Loucy (cell line): ENCODE data around the gene KLK3.

ENCODE experiments used
- H2AFZ ChIP-seq: fragments of 200-600 bp; sonication (generic); 2 replicates; pipeline ENCODE4 v1.6.0; 2016; ENCODE audit warnings: antibody characterized with exemption, mild to moderate bottlenecking, low read length, moderate library complexity
- H3F3A ChIP-seq: fragments of 200-600 bp; 2 replicates; pipeline ENCODE4 v1.6.0; 2016; ENCODE audit warnings: antibody characterized with exemption, low read depth, mild to moderate bottlenecking
- H3K27me3 ChIP-seq: fragments of 200-600 bp; sonication (generic); 2 replicates; pipeline ENCODE4 v1.6.1; 2014; ENCODE audit warnings: low read length, mild to moderate bottlenecking; ENCODE audit not compliant: insufficient read depth, poor library complexity, severe bottlenecking
- H3K36me3 ChIP-seq: fragments of 200-600 bp; sonication (generic); 2 replicates; pipeline ENCODE4 v1.6.1; 2016; ENCODE audit warnings: low read length; ENCODE audit not compliant: insufficient read depth
- H3K4me1 ChIP-seq: fragments of 200-600 bp; sonication (generic); 2 replicates; pipeline ENCODE4 v1.5.1; 2014; ENCODE audit warnings: low read length, mild to moderate bottlenecking; ENCODE audit not compliant: insufficient read depth, poor library complexity, severe bottlenecking
- H3K4me2 ChIP-seq: fragments of 200-600 bp; sonication (generic); 2 replicates; pipeline ENCODE4 v1.6.0; 2014; ENCODE audit warnings: antibody characterized with exemption, low read length, low read depth, mild to moderate bottlenecking; ENCODE audit not compliant: poor library complexity, severe bottlenecking
- H3K4me3 ChIP-seq: fragments of 200-600 bp; sonication (generic); 2 replicates; pipeline ENCODE4 v1.5.1; 2014; ENCODE audit warnings: low read length, mild to moderate bottlenecking, mixed read lengths; ENCODE audit not compliant: poor library complexity, severe bottlenecking
- H3K79me2 ChIP-seq: fragments of 200-600 bp; sonication (generic); 2 replicates; pipeline ENCODE4 v1.6.1; 2014; ENCODE audit warnings: low read length; ENCODE audit not compliant: insufficient read depth
- H3K9ac ChIP-seq: fragments of 200-600 bp; sonication (generic); 2 replicates; pipeline ENCODE4 v1.6.0; 2014; ENCODE audit warnings: mild to moderate bottlenecking, low read depth, low read length, moderate library complexity; ENCODE audit not compliant: poor library complexity, severe bottlenecking
- H3K9me2 ChIP-seq: fragments of 200-600 bp; sonication (generic); replicated peaks from 2 replicates; pipeline ENCODE4 v1.6.1; 2016; ENCODE audit warnings: low read depth, low read length, mixed read lengths
- H3K9me3 ChIP-seq: fragments of 200-600 bp; sonication (generic); 2 replicates; pipeline ENCODE4 v1.6.1; 2014; ENCODE audit warnings: mild to moderate bottlenecking, antibody characterized with exemption, low read length, low read depth; ENCODE audit not compliant: insufficient read depth
- H4K20me1 ChIP-seq: fragments of 200-600 bp; sonication (generic); 2 replicates; pipeline ENCODE4 v1.6.0; 2014; ENCODE audit warnings: antibody characterized with exemption, low read length, mild to moderate bottlenecking; ENCODE audit not compliant: insufficient read depth, poor library complexity, severe bottlenecking
- CTCF ChIP-seq: fragments of 200-600 bp; sonication (generic); conservative IDR thresholded peaks from 2 replicates; pipeline ENCODE4 v1.5.1; 2014; ENCODE audit warnings: mild to moderate bottlenecking, antibody characterized with exemption, low read length
- EZH2phosphoT487 ChIP-seq: fragments of 200-600 bp; IDR thresholded peaks from 2 replicates; pipeline ENCODE4 v1.6.1; 2018; ENCODE audit warnings: antibody characterized with exemption, mild to moderate bottlenecking, moderate library complexity, borderline replicate concordance

Gene KLK3

GRCh38 chr19:50873056-50873455, 18.3 kb downstream of the KLK3 start, which contains the start of gene KLK2:
Gene KLK2 (plus strand): TSS chr19:50873439. CDS start chr19:50873474, 35 bp downstream.
- H3K36me3 ChIP-seq: no peaks in the 10 kb centered on the region
- H3K4me2 ChIP-seq: no peak within 1 kb of the TSS
- no peak within 1 kb of the TSS for H2AFZ ChIP-seq
- no peak within 1 kb of the TSS for H3K9ac ChIP-seq
- no peak within 1 kb of the TSS for H3K4me3 ChIP-seq
- no peaks in the 10 kb centered on the region for H3K79me2 ChIP-seq
- no peaks in the 10 kb centered on the region for H3K4me1 ChIP-seq
- H3K9me2 ChIP-seq: no peaks in the 10 kb centered on the region
- TF ChIP-seq EZH2phosphoT487: no peak
- TF ChIP-seq CTCF: no peak
- H3K27me3 ChIP-seq: no peaks in the 10 kb centered on the region
- H4K20me1 ChIP-seq: no peaks in the 10 kb centered on the region
- H3K9me3 ChIP-seq: no peaks in the 10 kb centered on the region
- H3F3A ChIP-seq: no peaks in the 10 kb centered on the region

- TF ChIP-seq EZH2phosphoT487: no peak
- TF ChIP-seq CTCF: no peak
- H3K4me2 ChIP-seq: no peak overlapping the region
- H3K9me2 ChIP-seq: no peaks in the 10 kb centered on the region
- H3K27me3 ChIP-seq: no peaks in the 10 kb centered on the region
- no peak overlapping the region for H2AFZ ChIP-seq
- H3K9me3 ChIP-seq: no peaks in the 10 kb centered on the region; the same call in 1 of the 2 replicates
- H3K9ac ChIP-seq: no peak overlapping the region
- H3F3A ChIP-seq: no peaks in the 10 kb centered on the region
- H3K4me3 ChIP-seq: no peak overlapping the region
- no peaks in the 10 kb centered on the region for H4K20me1 ChIP-seq
- H3K79me2 ChIP-seq: no peaks in the 10 kb centered on the region
- no peaks in the 10 kb centered on the region for H3K4me1 ChIP-seq
- no peaks in the 10 kb centered on the region for H3K36me3 ChIP-seq
Observed at GRCh38 chr19:50874211-50874610, 19.5 kb downstream of the KLK3 start.

- H3K79me2 ChIP-seq: no peaks in the 10 kb centered on the region
- H3K9me3 ChIP-seq: no peaks in the 10 kb centered on the region; the same call in 1 of the 2 replicates
- no peaks in the 10 kb centered on the region for H4K20me1 ChIP-seq
- H3K4me3 ChIP-seq: no peak overlapping the region
- H3K4me1 ChIP-seq: no peaks in the 10 kb centered on the region
- H3F3A ChIP-seq: no peaks in the 10 kb centered on the region
- no peaks in the 10 kb centered on the region for H3K36me3 ChIP-seq
- no peaks in the 10 kb centered on the region for H3K27me3 ChIP-seq
- H3K9me2 ChIP-seq: no peaks in the 10 kb centered on the region
- no peak overlapping the region for H2AFZ ChIP-seq
- H3K9ac ChIP-seq: no peak overlapping the region
- no peak overlapping the region for H3K4me2 ChIP-seq
- TF ChIP-seq CTCF (no peak), EZH2phosphoT487 (no peak)
Observed at GRCh38 chr19:50875795-50876422, 21.2 kb downstream of the KLK3 start.
